ENCODE results near the gene PTPN5. TPM values are rescaled to one million over a fixed set of nuclear protein-coding genes. Genes with fewer than 3 reads are reported as not detected.

Gene PTPN5
- total RNA-seq, 2 experiments from 2014 or later, result not detected

GRCh38 chr11:18773681-18774080, 17.9 kb downstream of the PTPN5 start:
- intact Hi-C loops (cut with micrococcal nuclease; ENCODE audit: unreplicated experiment), result no loop called here
- DNase-seq (ENCODE audit: low spot score), result no peak
- H2AFZ ChIP-seq (ENCODE audit: low read length), result no peak overlapping the region
- CTCF ChIA-PET (ENCODE audit: unreplicated experiment), result interaction anchor here (0.6 to 2.1 kb wide), 2 partner anchors 35 to 52 kb away, joined by 3 to 6 read pairs; no protein-coding TSS in a partner anchor
- TF ChIP-seq EZH2phosphoT487 (IDR thresholded peaks at IDR 0.05; ENCODE audit: borderline replicate concordance, low read depth, low read length), result no peak
- no peak for TF ChIP-seq CTCF (conservative IDR thresholded peaks at IDR 0.05; ENCODE audit: low read length)
- H3K79me2 ChIP-seq (ENCODE audit: insufficient read depth, low read depth, low read length), result no peaks in the 10 kb centered on the region
- no peaks in the 10 kb centered on the region for H4K20me1 ChIP-seq (ENCODE audit: insufficient read depth, low read length)
- H3K36me3 ChIP-seq (ENCODE audit: insufficient read depth, low read length), result no peaks in the 10 kb centered on the region
- no TSS peak for BruUV-seq (replicated peaks)
- no peak overlapping the region for H3K4me3 ChIP-seq (ENCODE audit: low read depth, low read length, poor library complexity, severe bottlenecking)
- POLR2A ChIA-PET, result interaction anchor here (0.6 kb wide), 2 partner anchors 170 to 324 kb away, joined by 3 read pairs; no protein-coding TSS in a partner anchor
- H3K4me1 ChIP-seq (ENCODE audit: insufficient read depth, low read length, poor library complexity, severe bottlenecking), result peaks cover 12% of the 10 kb centered on the region
- H3K9me3 ChIP-seq (ENCODE audit: low read length), result no peaks in the 10 kb centered on the region
- H3K4me2 ChIP-seq (ENCODE audit: low read length), result no peak overlapping the region
- H3K27ac ChIP-seq (ENCODE audit: low read depth, low read length, poor library complexity, severe bottlenecking), result no peak overlapping the region
- H3K9me2 ChIP-seq (ENCODE audit: insufficient read depth, low read length), result no peaks in the 10 kb centered on the region

GRCh38 chr11:18773104-18773503, 18.5 kb downstream of the PTPN5 start:
- H4K20me1 ChIP-seq (ENCODE audit: insufficient read depth, low read length), result no peaks in the 10 kb centered on the region
- no peak for DNase-seq (ENCODE audit: low spot score)
- H3K79me2 ChIP-seq (ENCODE audit: insufficient read depth, low read depth, low read length), result no peaks in the 10 kb centered on the region
- CTCF ChIA-PET (ENCODE audit: unreplicated experiment), result interaction anchor here (0.6 to 2.1 kb wide), 2 partner anchors 36 to 51 kb away, joined by 3 to 6 read pairs; no protein-coding TSS in a partner anchor
- BruUV-seq (replicated peaks), result no TSS peak
- no peaks in the 10 kb centered on the region for H3K9me3 ChIP-seq (ENCODE audit: low read length)
- H3K36me3 ChIP-seq (ENCODE audit: insufficient read depth, low read length), result no peaks in the 10 kb centered on the region
- no peak overlapping the region for H3K4me2 ChIP-seq (ENCODE audit: low read length)
- no peak overlapping the region for H3K4me3 ChIP-seq (ENCODE audit: low read depth, low read length, poor library complexity, severe bottlenecking)
- intact Hi-C loops (cut with micrococcal nuclease; ENCODE audit: unreplicated experiment), result no loop called here
- H3K9me2 ChIP-seq (ENCODE audit: insufficient read depth, low read length), result no peaks in the 10 kb centered on the region
- TF ChIP-seq EZH2phosphoT487 (IDR thresholded peaks at IDR 0.05; ENCODE audit: borderline replicate concordance, low read depth, low read length) (no peak), CTCF (conservative IDR thresholded peaks at IDR 0.05; ENCODE audit: low read length) (no peak)
- H3K4me1 ChIP-seq (ENCODE audit: insufficient read depth, low read length, poor library complexity, severe bottlenecking), result peaks cover 17% of the 10 kb centered on the region
- POLR2A ChIA-PET, result interaction anchor here (0.6 kb wide), 2 partner anchors 324 to 1487 kb away, joined by 3 to 4 read pairs; no protein-coding TSS in a partner anchor
- no peak overlapping the region for H3K27ac ChIP-seq (ENCODE audit: low read depth, low read length, poor library complexity, severe bottlenecking)
- no peak overlapping the region for H2AFZ ChIP-seq (ENCODE audit: low read length)

GRCh38 chr11:18772211-18772610, 19.4 kb downstream of the PTPN5 start:
- Histone ChIP-seq H3K4me1 (ENCODE audit: insufficient read depth, low read length, poor library complexity, severe bottlenecking) (peaks cover 19% of the 10 kb centered on the region), H3K79me2 (ENCODE audit: insufficient read depth, low read depth, low read length) (no peaks in the 10 kb centered on the region), H4K20me1 (ENCODE audit: insufficient read depth, low read length) (no peaks in the 10 kb centered on the region), H3K9me3 (ENCODE audit: low read length) (no peaks in the 10 kb centered on the region), H3K9me2 (ENCODE audit: insufficient read depth, low read length) (no peaks in the 10 kb centered on the region), H3K36me3 (ENCODE audit: insufficient read depth, low read length) (no peaks in the 10 kb centered on the region), H3K27ac (ENCODE audit: low read depth, low read length, poor library complexity, severe bottlenecking) (no peak overlapping the region), H3K4me2 (ENCODE audit: low read length) (no peak overlapping the region), H3K4me3 (ENCODE audit: low read depth, low read length, poor library complexity, severe bottlenecking) (no peak overlapping the region), H2AFZ (ENCODE audit: low read length) (no peak overlapping the region)
- TF ChIP-seq CTCF (conservative IDR thresholded peaks at IDR 0.05; ENCODE audit: low read length) (no peak), EZH2phosphoT487 (IDR thresholded peaks at IDR 0.05; ENCODE audit: borderline replicate concordance, low read depth, low read length) (no peak)
- no TSS peak for BruUV-seq (replicated peaks)
- no peak for DNase-seq (ENCODE audit: low spot score)
- CTCF ChIA-PET (ENCODE audit: unreplicated experiment), result no interaction called here
- POLR2A ChIA-PET, result no interaction called here
- intact Hi-C loops (cut with micrococcal nuclease; ENCODE audit: unreplicated experiment), result no loop called here
